ENCODE data around the gene TWF2. TPM values are rescaled to one million over a fixed set of nuclear protein-coding genes. Genes with fewer than 3 reads are reported as not detected.

The TWF2 gene
- total RNA-seq, 4 donors from 2014 or later, result 45.9 to 105 (median 50.2) TPM

DNA sequence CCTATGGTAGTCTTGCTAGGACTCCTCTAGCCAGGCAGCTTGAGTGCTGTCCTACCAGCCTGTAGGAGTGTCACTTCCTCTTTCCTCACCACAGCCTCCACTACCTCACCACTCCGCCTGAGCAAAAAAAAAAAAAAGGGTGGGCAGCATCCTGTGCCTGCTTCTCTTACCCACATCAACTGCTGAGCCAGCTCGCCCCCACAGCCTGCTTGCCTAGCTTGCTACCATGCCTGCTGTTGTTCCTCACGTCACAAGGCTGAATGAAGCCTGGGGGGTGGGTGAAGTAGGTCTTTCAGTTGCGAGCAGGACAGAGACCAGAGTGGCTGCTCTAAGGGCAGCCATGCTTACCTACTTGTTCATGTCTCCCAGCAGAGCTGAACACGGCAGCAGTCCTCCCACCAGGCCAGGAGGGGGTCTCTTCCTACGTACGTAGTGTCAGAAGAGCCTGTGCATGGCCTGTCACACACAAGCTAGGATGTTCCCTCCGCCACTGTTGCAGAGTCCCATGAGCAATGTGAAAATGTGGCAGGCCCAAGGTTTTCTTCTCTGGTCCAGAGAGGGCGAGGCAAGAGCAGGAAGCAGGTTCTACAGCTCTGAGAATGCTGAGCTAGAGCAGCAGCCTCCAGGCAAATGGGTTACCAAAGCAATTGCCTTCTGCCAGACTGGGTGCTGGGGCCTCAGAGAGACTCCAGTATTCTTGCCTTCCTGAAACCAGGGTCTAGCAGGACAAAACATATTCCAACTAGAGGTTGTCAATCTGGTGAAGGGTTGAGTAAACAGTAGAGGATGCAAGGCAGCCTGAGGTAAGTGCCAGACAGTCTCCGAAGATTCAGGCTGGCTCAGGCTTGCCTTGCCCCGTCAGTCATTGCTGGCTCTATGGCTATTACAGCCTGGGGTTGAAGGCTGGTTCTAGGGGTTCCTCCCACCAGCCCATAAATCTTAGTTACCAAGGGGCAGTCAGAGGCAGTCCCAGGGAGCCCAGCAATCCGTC, 14.7 kb upstream of the TWF2 start:
- Histone ChIP-seq H3K27me3 (no peaks in the 10 kb centered on the region), H3K36me3 (no peaks in the 10 kb centered on the region), H3K4me3 (no peak overlapping the region), H3K9me3 (no peaks in the 10 kb centered on the region), H3K4me1 (no peaks in the 10 kb centered on the region), H3K27ac (no peak overlapping the region)
- intact Hi-C loops (cut with DNase I; ENCODE audit: low total_unique reads), result no loop called here
- TF ChIP-seq POLR2A (IDR thresholded peaks at IDR 0.05), result no peak
- TF ChIP-seq, protein P1, sequence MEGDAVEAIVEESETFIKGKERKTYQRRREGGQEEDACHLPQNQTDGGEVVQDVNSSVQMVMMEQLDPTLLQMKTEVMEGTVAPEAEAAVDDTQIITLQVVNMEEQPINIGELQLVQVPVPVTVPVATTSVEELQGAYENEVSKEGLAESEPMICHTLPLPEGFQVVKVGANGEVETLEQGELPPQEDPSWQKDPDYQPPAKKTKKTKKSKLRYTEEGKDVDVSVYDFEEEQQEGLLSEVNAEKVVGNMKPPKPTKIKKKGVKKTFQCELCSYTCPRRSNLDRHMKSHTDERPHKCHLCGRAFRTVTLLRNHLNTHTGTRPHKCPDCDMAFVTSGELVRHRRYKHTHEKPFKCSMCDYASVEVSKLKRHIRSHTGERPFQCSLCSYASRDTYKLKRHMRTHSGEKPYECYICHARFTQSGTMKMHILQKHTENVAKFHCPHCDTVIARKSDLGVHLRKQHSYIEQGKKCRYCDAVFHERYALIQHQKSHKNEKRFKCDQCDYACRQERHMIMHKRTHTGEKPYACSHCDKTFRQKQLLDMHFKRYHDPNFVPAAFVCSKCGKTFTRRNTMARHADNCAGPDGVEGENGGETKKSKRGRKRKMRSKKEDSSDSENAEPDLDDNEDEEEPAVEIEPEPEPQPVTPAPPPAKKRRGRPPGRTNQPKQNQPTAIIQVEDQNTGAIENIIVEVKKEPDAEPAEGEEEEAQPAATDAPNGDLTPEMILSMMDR (IDR thresholded peaks at IDR 0.05), result no peak
- no peak for DNase-seq

DNA sequence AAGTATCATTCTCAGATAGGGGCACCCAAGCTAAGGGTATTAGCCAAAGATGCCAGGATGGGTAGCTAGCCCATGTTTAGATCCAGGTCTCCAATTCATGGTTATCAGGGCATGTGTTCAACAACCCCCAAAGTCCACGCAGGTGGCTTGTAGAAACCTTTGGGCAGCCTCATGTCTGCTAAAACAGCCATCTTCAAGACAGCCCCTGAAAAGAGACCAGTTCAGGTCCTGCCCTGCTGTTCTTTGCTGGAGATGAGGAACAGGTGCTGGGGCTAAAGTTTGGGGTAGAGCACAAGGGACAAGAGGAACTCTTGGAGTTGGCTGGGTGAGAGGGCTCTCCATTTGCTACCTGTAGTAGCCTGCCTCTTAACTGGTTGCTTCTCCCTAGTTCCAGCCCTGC, 11.2 kb upstream of the TWF2 start:
- H3K36me3 ChIP-seq, result no peaks in the 10 kb centered on the region
- no peak overlapping the region for H3K27ac ChIP-seq
- no peaks in the 10 kb centered on the region for H3K4me1 ChIP-seq
- H3K9me3 ChIP-seq, result no peaks in the 10 kb centered on the region
- no peak for TF ChIP-seq POLR2A (IDR thresholded peaks at IDR 0.05)
- TF ChIP-seq, protein P1 (IDR thresholded peaks at IDR 0.05), result no peak
- DNase-seq, result no peak
- no peaks in the 10 kb centered on the region for H3K27me3 ChIP-seq
- intact Hi-C loops (cut with DNase I; ENCODE audit: low total_unique reads), result no loop called here
- no peak overlapping the region for H3K4me3 ChIP-seq

DNA sequence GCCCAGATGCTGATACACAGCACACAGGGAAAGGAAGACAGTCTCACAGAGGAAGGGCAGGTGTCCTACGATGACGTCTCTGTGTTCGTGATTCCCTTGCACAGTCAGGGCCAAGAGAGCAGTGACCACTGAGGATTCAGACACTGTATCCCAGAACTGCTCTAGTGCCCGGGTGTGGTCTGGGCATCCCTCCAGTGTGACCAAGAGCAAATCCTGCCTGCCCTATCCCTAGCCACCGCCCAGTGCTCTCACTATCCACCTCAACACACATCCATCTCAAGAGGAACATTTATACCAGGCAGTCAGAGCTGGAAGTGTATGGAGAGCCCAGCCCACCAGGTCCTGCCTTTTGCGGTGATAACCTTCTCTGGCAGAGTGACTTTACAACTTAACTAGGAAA, 10.7 kb upstream of the TWF2 start:
- Histone ChIP-seq H3K9me3 (no peaks in the 10 kb centered on the region), H3K36me3 (no peaks in the 10 kb centered on the region), H3K27me3 (no peaks in the 10 kb centered on the region), H3K27ac (no peak overlapping the region), H3K4me1 (no peaks in the 10 kb centered on the region), H3K4me3 (no peak overlapping the region)
- intact Hi-C loops (cut with DNase I; ENCODE audit: low total_unique reads), result no loop called here
- no peak for DNase-seq
- TF ChIP-seq POLR2A (IDR thresholded peaks at IDR 0.05), result no peak
- TF ChIP-seq, protein P1 (IDR thresholded peaks at IDR 0.05), result no peak

DNA sequence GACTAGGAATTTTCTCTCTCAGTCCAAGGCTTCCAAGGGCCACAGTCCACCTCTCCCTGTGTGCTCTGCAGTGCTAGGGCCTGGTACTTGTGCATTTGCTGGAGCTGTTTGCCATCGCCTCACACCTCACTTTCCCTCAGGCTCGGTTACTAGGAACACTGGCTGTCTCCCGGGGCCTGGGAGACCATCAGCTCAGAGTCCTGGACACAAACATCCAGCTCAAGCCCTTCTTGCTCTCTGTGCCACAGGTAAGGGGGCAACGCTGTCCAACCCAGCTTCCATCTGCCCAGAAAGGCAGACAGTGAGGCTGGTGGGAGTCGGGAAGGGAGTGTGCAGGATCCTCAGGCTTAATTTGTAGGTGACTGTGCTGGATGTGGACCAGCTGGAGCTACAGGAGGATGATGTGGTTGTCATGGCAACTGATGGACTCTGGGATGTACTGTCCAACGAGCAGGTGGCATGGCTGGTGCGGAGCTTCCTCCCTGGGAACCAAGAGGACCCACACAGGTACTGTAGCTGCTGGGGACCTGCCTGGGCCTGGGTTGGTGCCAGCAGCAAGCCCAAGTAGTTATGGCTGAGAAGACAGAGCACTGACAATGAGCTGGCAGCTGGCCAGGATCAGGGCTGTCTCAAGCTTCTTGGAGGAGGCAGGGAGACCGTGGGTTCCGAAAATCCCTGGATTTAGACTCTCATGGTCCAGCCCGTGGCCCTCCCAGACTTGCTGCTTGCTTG, 10.0 kb upstream of the TWF2 start:
- Histone ChIP-seq H3K9me3 (no peaks in the 10 kb centered on the region), H3K4me3 (no peak overlapping the region), H3K27ac (no peak overlapping the region), H3K4me1 (no peaks in the 10 kb centered on the region), H3K36me3 (no peaks in the 10 kb centered on the region), H3K27me3 (no peaks in the 10 kb centered on the region)
- intact Hi-C loops (cut with DNase I; ENCODE audit: low total_unique reads), result no loop called here
- no peak for TF ChIP-seq POLR2A (IDR thresholded peaks at IDR 0.05)
- TF ChIP-seq, protein P1 (IDR thresholded peaks at IDR 0.05), result no peak
- DNase-seq, result peak in 1 of 2 donors; percentile 55

DNA sequence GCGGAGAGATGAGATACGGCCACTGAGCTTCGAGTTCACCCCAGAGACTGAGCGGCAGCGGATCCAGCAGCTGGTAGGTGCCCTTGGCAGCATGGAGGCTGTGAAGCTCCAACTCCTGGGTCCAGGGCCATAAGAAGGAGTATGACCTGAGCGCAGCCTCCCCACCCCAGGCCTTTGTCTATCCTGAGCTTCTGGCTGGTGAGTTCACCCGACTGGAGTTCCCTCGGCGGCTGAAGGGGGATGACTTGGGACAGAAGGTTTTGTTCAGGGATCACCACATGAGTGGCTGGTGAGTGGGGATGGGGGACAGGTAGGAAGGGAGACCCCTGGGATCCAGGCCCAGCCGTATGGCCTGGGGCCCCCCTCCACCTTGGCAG, 9.2 kb upstream of the TWF2 start:
- H3K9me3 ChIP-seq, result no peaks in the 10 kb centered on the region
- no peak overlapping the region for H3K4me3 ChIP-seq
- no peaks in the 10 kb centered on the region for H3K36me3 ChIP-seq
- H3K27me3 ChIP-seq, result no peaks in the 10 kb centered on the region
- no peak overlapping the region for H3K27ac ChIP-seq
- no peaks in the 10 kb centered on the region for H3K4me1 ChIP-seq
- DNase-seq, result no peak
- intact Hi-C loops (cut with DNase I; ENCODE audit: low total_unique reads), result no loop called here
- TF ChIP-seq, protein P1 (IDR thresholded peaks at IDR 0.05), result no peak
- no peak for TF ChIP-seq POLR2A (IDR thresholded peaks at IDR 0.05)
